HEK293T (cell line): ENCODE data around the gene HPCAL1.

Experiments used
- CTCF ChIA-PET: fragments of 350-600 bp; formaldehyde crosslinking; extraction: SDS; loops from one replicate; lab custom pipeline; 2021; ENCODE audit warnings: antibody characterized with exemption, inconsistent platforms; lab: Yijun Ruan, JAX
- POLR2A ChIA-PET: fragments of 350-600 bp; formaldehyde crosslinking; extraction: SDS; loops from one replicate; lab custom pipeline; 2020; ENCODE audit warnings: antibody characterized with exemption, inconsistent platforms; lab: Yijun Ruan, JAX
- DNase-seq: peaks from one replicate; pipeline ENCODE4 v3.0.0; 2012; ENCODE audit warnings: mixed read lengths; ENCODE audit errors: extremely low spot score
- ARNT ChIP-seq: fragments of 450-650 bp; IDR thresholded peaks from 2 replicates; pipeline ENCODE4 v1.6.1; 2017; ENCODE audit warnings: mild to moderate bottlenecking
- BHLHE40 ChIP-seq: fragments of 450-650 bp; IDR thresholded peaks from 2 replicates; pipeline ENCODE4 v1.6.1; 2016; ENCODE audit warnings: mild to moderate bottlenecking, moderate library complexity, borderline replicate concordance
- CTBP1 ChIP-seq: fragments of 450-650 bp; IDR thresholded peaks from 2 replicates; pipeline ENCODE4 v1.6.1; 2016; ENCODE audit warnings: borderline replicate concordance
- ELF4 ChIP-seq: fragments of 450-650 bp; IDR thresholded peaks from 2 replicates; pipeline ENCODE4 v1.6.1; 2017; ENCODE audit warnings: antibody characterized with exemption
- FOXA1 ChIP-seq: fragments of 450-650 bp; IDR thresholded peaks from 2 replicates; pipeline ENCODE4 v1.6.1; 2016; ENCODE audit warnings: mild to moderate bottlenecking
- FOXK2 ChIP-seq: fragments of 450-650 bp; IDR thresholded peaks from 2 replicates; pipeline ENCODE4 v1.6.1; 2016; ENCODE audit warnings: mild to moderate bottlenecking
- FOXM1 ChIP-seq: fragments of 450-650 bp; IDR thresholded peaks from 2 replicates; pipeline ENCODE4 v1.6.1; 2017; ENCODE audit warnings: mild to moderate bottlenecking, borderline replicate concordance
- HDGF ChIP-seq: fragments of 450-650 bp; IDR thresholded peaks from 2 replicates; pipeline ENCODE4 v1.6.1; 2017; ENCODE audit warnings: antibody characterized with exemption, borderline replicate concordance
- L3MBTL2 ChIP-seq: fragments of 450-650 bp; conservative IDR thresholded peaks from 2 replicates; pipeline ENCODE4 v1.6.1; 2016; ENCODE audit warnings: mild to moderate bottlenecking
- LEF1 ChIP-seq: fragments of 450-650 bp; IDR thresholded peaks from 2 replicates; pipeline ENCODE4 v1.6.1; 2017; ENCODE audit warnings: mild to moderate bottlenecking, borderline replicate concordance
- NFRKB ChIP-seq: fragments of 450-650 bp; IDR thresholded peaks from 2 replicates; pipeline ENCODE4 v1.6.1; 2016; ENCODE audit warnings: mild to moderate bottlenecking, moderate library complexity
- PKNOX1 ChIP-seq: fragments of 450-650 bp; IDR thresholded peaks from 2 replicates; pipeline ENCODE4 v1.6.1; 2016
- SP1 ChIP-seq: fragments of 450-650 bp; IDR thresholded peaks from 2 replicates; pipeline ENCODE4 v1.6.1; 2017
- SUZ12 ChIP-seq: fragments of 450-650 bp; IDR thresholded peaks from 2 replicates; pipeline ENCODE4 v1.6.1; 2016; ENCODE audit warnings: mild to moderate bottlenecking
- TARDBP ChIP-seq: fragments of 450-650 bp; IDR thresholded peaks from 2 replicates; pipeline ENCODE4 v1.6.1; 2016
- ZNF384 ChIP-seq: fragments of 450-650 bp; IDR thresholded peaks from 2 replicates; pipeline ENCODE4 v1.6.1; 2016

The HPCAL1 gene

GRCh38 chr2:10360850-10361588 is 58.3 kb downstream of the HPCAL1 start:
- TF ChIP-seq SP1 = no peak
- TF ChIP-seq FOXM1 = no peak
- TF ChIP-seq ARNT = no peak
- no peak for TF ChIP-seq FOXK2
- TF ChIP-seq SUZ12 = no peak
- TF ChIP-seq ZNF384 = no peak
- TF ChIP-seq L3MBTL2 = no peak
- no peak for TF ChIP-seq CTBP1
- TF ChIP-seq TARDBP = no peak
- TF ChIP-seq ELF4 = no peak
- no peak for TF ChIP-seq PKNOX1
- TF ChIP-seq BHLHE40 = no peak
- no peak for TF ChIP-seq FOXA1
- TF ChIP-seq NFRKB = no peak
- TF ChIP-seq HDGF = no peak
- TF ChIP-seq LEF1 = no peak
- DNase-seq = no peak
- ChIA-PET CTCF (no interaction called here), POLR2A (no interaction called here)

- TF ChIP-seq ZNF384 (no peak), FOXK2 (no peak), HDGF (no peak), ELF4 (no peak), BHLHE40 (no peak), NFRKB (no peak), LEF1 (no peak), FOXA1 (no peak), L3MBTL2 (no peak), CTBP1 (no peak), FOXM1 (no peak), SP1 (no peak), SUZ12 (no peak)
- no peak for DNase-seq
- CTCF ChIA-PET = interaction anchor here (0.6 kb wide), 1 partner anchor 48 kb away, joined by 9 read pairs; no protein-coding TSS in a partner anchor
- POLR2A ChIA-PET = no interaction called here
Measured at GRCh38 chr2:10362096-10362897, 59.6 kb downstream of the HPCAL1 start.

- TF ChIP-seq LEF1 = no peak
- TF ChIP-seq FOXK2 = no peak
- TF ChIP-seq ELF4 = no peak
- TF ChIP-seq CTBP1 = no peak
- no peak for TF ChIP-seq HDGF
- no peak for TF ChIP-seq SUZ12
- TF ChIP-seq PKNOX1 = no peak
- no peak for TF ChIP-seq TARDBP
- no peak for TF ChIP-seq FOXA1
- no peak for TF ChIP-seq FOXM1
- TF ChIP-seq L3MBTL2 = no peak
- no peak for TF ChIP-seq SP1
- TF ChIP-seq ARNT = no peak
- TF ChIP-seq NFRKB = no peak
- no peak for TF ChIP-seq BHLHE40
- CTCF ChIA-PET = no interaction called here
- POLR2A ChIA-PET = no interaction called here
- DNase-seq = no peak
Measured at GRCh38 chr2:10362898-10363454, 60.3 kb downstream of the HPCAL1 start.

- ChIA-PET POLR2A (no interaction called here), CTCF (interaction anchor here (0.5 kb wide), 1 partner anchor 62 kb away, joined by 3 read pairs; no protein-coding TSS in a partner anchor)
- DNase-seq = no peak
- TF ChIP-seq SP1 (no peak), NFRKB (no peak), CTBP1 (no peak), ZNF384 (no peak), FOXM1 (no peak), L3MBTL2 (no peak), HDGF (no peak), ARNT (no peak)
Measured at GRCh38 chr2:10363861-10364610, 61.3 kb downstream of the HPCAL1 start.

GRCh38 chr2:10365412-10365811 is 62.7 kb downstream of the HPCAL1 start:
- no peak for TF ChIP-seq BHLHE40
- TF ChIP-seq FOXA1 = no peak
- no peak for TF ChIP-seq NFRKB
- no peak for TF ChIP-seq ELF4
- TF ChIP-seq PKNOX1 = no peak
- TF ChIP-seq CTBP1 = no peak
- TF ChIP-seq SUZ12 = no peak
- ChIA-PET POLR2A (no interaction called here), CTCF (no interaction called here)
- DNase-seq = no peak
